ENCODE data around the gene TMEM255B. TPM values are rescaled to one million over a fixed set of nuclear protein-coding genes. Genes with fewer than 3 reads are reported as not detected.
"Not testable (repeated sequence)": the region's sequence is repeated elsewhere in the genome, so short reads cannot be mapped to it uniquely, and the experiment has no call there.

TMEM255B gene
- total RNA-seq, 4 donors from 2014 or later = 1.8 to 17.3 (median 3.5) TPM; not detected in 1

DNA sequence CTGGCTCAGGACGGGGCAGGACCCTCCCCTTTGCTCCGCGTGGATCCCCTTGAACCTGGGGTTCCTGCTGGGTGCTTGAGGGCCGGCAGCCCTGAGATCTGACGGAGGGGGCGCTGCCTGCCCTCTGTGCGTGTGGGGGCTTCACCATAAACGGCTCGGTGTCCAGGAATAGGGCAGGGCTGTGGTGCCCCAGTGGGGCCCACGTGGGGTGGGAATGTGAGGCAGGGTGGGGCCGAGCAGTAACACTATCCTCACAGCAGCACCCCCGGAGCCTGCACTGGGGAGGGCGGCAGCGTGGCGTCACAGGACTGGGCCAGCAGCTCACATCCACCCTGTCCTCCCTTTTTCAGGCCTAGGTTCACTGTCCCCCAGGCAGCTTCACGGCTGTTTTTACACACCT is 66.8 kb downstream of the TMEM255B start:
- Histone ChIP-seq H3K27ac (no peak overlapping the region), H3K36me3 (peaks cover 0 to 55% (median 0%) of the 10 kb centered on the region in 3 donors), H3K4me1 (peaks cover 0 to 10% (median 0%) of the 10 kb centered on the region in 4 donors), H3K4me3 (no peak overlapping the region), H3K9me3 (no peaks in the 10 kb centered on the region), H3K27me3 (no peaks in the 10 kb centered on the region)
- TF ChIP-seq CTCF (IDR thresholded peaks at IDR 0.05) = no peak
- no peak for TF ChIP-seq POLR2A (IDR thresholded peaks at IDR 0.05)
- no peak for DNase-seq

- not testable (repeated sequence) for DNase-seq, H3K27me3 ChIP-seq, H3K4me1 ChIP-seq, H3K9me3 ChIP-seq, H3K27ac ChIP-seq, H3K4me3 ChIP-seq
- peaks cover 0 to 58% (median 0%) of the 10 kb centered on the region in 3 donors for H3K36me3 ChIP-seq
Measured at GRCh38 chr13:113826446-113826845, 67.4 kb downstream of the TMEM255B start.

DNA sequence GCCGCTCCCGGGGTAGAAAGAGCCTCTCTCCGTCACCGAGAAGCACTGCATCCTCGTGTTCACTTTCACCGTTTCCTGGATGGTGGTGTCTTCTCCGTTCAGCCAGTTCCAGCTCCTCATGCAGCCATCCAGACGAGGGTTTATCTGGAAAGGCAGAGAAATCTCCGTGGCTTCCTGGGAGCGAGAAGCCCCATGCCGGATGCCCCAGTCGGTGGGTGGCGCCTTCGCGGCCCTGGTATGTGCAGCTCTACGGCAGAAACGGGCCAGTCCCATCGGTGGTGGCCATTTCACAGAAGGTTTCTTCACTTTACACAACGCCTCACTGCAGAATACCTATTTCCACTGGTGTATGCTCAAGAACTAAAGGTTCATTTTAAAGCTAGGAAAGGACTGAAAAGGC is 68.0 kb downstream of the TMEM255B start:
- DNase-seq = no peak
- no peak overlapping the region for H3K4me3 ChIP-seq
- H3K36me3 ChIP-seq = peaks cover 0 to 56% (median 0%) of the 10 kb centered on the region in 3 donors
- no peaks in the 10 kb centered on the region for H3K9me3 ChIP-seq
- peaks cover 0 to under 1% (median 0%) of the 10 kb centered on the region in 4 donors for H3K4me1 ChIP-seq
- H3K27ac ChIP-seq = no peak overlapping the region
- no peak for TF ChIP-seq POLR2A (IDR thresholded peaks at IDR 0.05)
- no peak for TF ChIP-seq CTCF (IDR thresholded peaks at IDR 0.05)
- H3K27me3 ChIP-seq = no peaks in the 10 kb centered on the region

- peaks cover 0 to 54% (median 0%) of the 10 kb centered on the region in 3 donors for H3K36me3 ChIP-seq
- no peaks in the 10 kb centered on the region for H3K4me1 ChIP-seq
- H3K4me3 ChIP-seq = no peak overlapping the region
- H3K27me3 ChIP-seq = no peaks in the 10 kb centered on the region
- no peak for TF ChIP-seq CTCF (IDR thresholded peaks at IDR 0.05)
- TF ChIP-seq POLR2A (IDR thresholded peaks at IDR 0.05) = no peak
- no peak overlapping the region for H3K27ac ChIP-seq
- no peak for DNase-seq
- H3K9me3 ChIP-seq = no peaks in the 10 kb centered on the region
Measured at GRCh38 chr13:113828282-113828825, 69.3 kb downstream of the TMEM255B start.

- not testable (repeated sequence) for H3K9me3 ChIP-seq, DNase-seq, H3K4me3 ChIP-seq, H3K27ac ChIP-seq, H3K4me1 ChIP-seq, H3K27me3 ChIP-seq
- H3K36me3 ChIP-seq = peaks cover 0 to 63% (median 0%) of the 10 kb centered on the region in 3 donors
Measured at GRCh38 chr13:113830426-113830950, 71.5 kb downstream of the TMEM255B start.

DNA sequence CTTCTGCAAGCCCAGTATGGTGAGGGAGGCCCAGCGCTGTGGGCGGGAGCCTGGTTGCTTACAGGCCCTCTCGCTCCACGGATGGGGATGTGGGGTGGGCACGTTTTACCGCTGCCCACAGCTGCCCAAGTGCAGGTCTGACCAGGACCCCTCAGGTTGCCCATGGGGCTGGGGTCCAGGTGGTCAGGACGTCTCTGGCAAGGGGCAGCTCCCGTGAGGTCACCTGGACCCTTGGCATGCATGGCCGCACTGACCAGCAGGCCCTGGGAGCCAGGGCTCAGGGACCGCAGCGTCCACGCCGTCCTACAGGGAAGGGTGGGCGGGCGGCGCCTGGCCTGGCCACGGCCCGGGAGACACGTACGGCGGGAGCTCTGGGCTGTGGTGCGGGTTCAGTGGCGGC is 72.0 kb downstream of the TMEM255B start:
- no peaks in the 10 kb centered on the region for H3K27me3 ChIP-seq
- peaks cover 0 to 63% (median 0%) of the 10 kb centered on the region in 3 donors for H3K36me3 ChIP-seq

More for the DNA sequence above, 72.0 kb downstream of the TMEM255B start:
- Histone ChIP-seq H3K4me1 (no peaks in the 10 kb centered on the region), H3K4me3 (no peak overlapping the region), H3K9me3 (no peaks in the 10 kb centered on the region), H3K27ac (no peak overlapping the region)
- no peak for DNase-seq
- TF ChIP-seq POLR2A (IDR thresholded peaks at IDR 0.05) (no peak), CTCF (IDR thresholded peaks at IDR 0.05) (no peak)

Measured in Peyer's patch (tissue), 4 donors.